ENCODE results near the gene POC1B.

The POC1B gene

DNA sequence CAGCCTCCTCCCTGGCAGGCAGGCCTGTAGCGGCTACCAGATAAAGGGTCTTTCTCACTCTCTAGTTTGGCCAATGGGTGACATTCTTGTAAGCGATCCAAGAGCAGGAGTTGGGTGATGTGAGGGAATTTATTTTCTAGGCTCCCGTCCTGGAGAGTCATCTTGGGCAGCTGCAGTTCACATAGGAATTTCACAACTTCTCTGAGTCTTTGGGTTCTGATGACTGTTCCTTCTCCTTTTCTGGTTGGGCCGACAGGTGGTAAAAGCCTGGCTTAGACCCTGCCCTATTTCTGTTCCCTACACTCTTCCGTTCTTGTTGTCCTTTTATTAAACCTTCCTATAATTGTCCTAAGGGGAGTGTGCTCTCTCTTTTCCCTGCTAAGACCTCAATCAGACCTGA, 42.6 kb upstream of the POC1B start:
- Histone ChIP-seq H2AK5ac (ENCODE audit: low read length) (no peak overlapping the region), H4K5ac (ENCODE audit: low read length) (no peak overlapping the region), H2BK5ac (ENCODE audit: low read length) (no peak overlapping the region), H4K8ac (ENCODE audit: low read depth, low read length) (no peak overlapping the region), H3K27me3 (ENCODE audit: insufficient read depth, low read length, poor library complexity) (no peaks in the 10 kb centered on the region), H3K56ac (ENCODE audit: low read length) (no peak overlapping the region), H3K27ac (ENCODE audit: low read depth, low read length) (no peak overlapping the region), H2BK15ac (replicated peaks; ENCODE audit: low read depth) (no peak overlapping the region), H3K23ac (ENCODE audit: low read length) (no peak overlapping the region), H3K4me1 (ENCODE audit: control insufficient read depth, low read depth, low read length) (no peaks in the 10 kb centered on the region), H3K4me2 (ENCODE audit: low read length) (no peak overlapping the region), H2BK120ac (ENCODE audit: low read depth, low read length) (no peak overlapping the region), H3K18ac (ENCODE audit: low read length) (no peak overlapping the region), H3K4ac (ENCODE audit: low read depth, low read length) (no peak overlapping the region), H3K79me1 (ENCODE audit: low read length) (no peaks in the 10 kb centered on the region), H3K79me2 (ENCODE audit: control insufficient read depth, insufficient read depth, low read length) (no peaks in the 10 kb centered on the region), H3K9ac (ENCODE audit: low read length) (no peak overlapping the region), H3K4me3 (ENCODE audit: low read length) (no peak overlapping the region), H3K36me3 (ENCODE audit: control insufficient read depth, insufficient read depth, low read length) (no peaks in the 10 kb centered on the region)
- peak; percentile 27 for DNase-seq
- no CpG with 5 or more reads among the region's 5 CpGs for WGBS (ENCODE audit: extremely low coverage, insufficient coverage, low lambda C conversion rate)

DNA sequence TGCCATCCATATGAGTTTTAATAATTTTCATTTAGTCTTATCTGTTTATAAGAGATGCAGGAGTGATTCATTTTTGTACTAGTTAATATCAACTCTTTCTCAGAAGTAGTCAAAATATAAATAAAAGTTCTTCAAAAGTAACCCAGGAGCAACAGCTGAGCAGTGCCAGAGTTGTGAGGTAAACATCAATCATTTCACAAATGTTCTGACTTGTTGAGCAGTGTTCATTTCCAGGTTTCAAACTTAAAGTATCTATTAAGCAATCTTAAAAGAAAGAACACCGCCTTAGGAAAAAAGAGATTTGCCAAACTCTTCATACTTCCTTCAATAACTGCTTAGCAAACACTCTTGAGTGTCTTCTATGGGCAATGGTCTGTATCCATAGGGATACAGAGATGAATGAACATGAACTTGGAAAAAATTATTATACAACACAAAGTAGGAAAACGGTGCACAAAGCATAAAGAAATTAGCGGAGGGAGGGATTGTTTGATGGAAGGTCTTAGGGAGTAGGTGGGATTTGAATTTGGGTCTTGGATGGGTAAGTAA, 41.9 kb upstream of the POC1B start:
- no peak for DNase-seq
- Histone ChIP-seq H2BK15ac (replicated peaks; ENCODE audit: low read depth) (no peak overlapping the region), H3K4ac (ENCODE audit: low read depth, low read length) (no peak overlapping the region), H3K36me3 (ENCODE audit: control insufficient read depth, insufficient read depth, low read length) (no peaks in the 10 kb centered on the region), H3K79me1 (ENCODE audit: low read length) (no peaks in the 10 kb centered on the region), H4K5ac (ENCODE audit: low read length) (no peak overlapping the region), H3K27me3 (ENCODE audit: insufficient read depth, low read length, poor library complexity) (no peaks in the 10 kb centered on the region), H2BK120ac (ENCODE audit: low read depth, low read length) (no peak overlapping the region), H2AK5ac (ENCODE audit: low read length) (no peak overlapping the region), H3K79me2 (ENCODE audit: control insufficient read depth, insufficient read depth, low read length) (no peaks in the 10 kb centered on the region), H3K27ac (ENCODE audit: low read depth, low read length) (no peak overlapping the region), H3K4me3 (ENCODE audit: low read length) (no peak overlapping the region), H4K8ac (ENCODE audit: low read depth, low read length) (no peak overlapping the region), H3K18ac (ENCODE audit: low read length) (no peak overlapping the region), H3K23ac (ENCODE audit: low read length) (no peak overlapping the region), H3K9ac (ENCODE audit: low read length) (no peak overlapping the region), H3K4me2 (ENCODE audit: low read length) (no peak overlapping the region), H2BK5ac (ENCODE audit: low read length) (no peak overlapping the region), H3K4me1 (ENCODE audit: control insufficient read depth, low read depth, low read length) (no peaks in the 10 kb centered on the region), H3K56ac (ENCODE audit: low read length) (no peak overlapping the region)
- WGBS (ENCODE audit: extremely low coverage, insufficient coverage, low lambda C conversion rate): 100% methylated on average over 1 of the region's 3 CpGs

DNA sequence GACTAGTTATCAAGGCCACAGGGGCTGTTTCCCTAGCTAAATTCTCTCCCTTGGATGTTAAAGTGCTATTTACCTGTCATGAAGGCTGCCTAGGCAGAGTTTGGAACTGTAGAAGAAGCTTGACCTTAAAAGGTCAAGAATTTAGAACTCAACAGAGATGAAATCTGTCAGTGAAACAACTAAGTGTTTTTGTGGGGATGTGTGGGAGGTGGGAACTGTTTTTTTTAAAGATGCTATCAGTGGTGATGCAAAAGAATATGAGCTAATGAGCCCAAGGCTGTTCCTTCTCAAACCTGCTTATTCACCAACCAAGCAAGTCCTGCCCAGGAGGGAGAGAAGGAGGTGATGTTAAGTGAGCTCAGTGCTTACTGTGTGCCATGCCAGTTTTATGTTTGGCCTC, 40.8 kb upstream of the POC1B start:
- H3K56ac ChIP-seq (ENCODE audit: low read length): no peak overlapping the region
- no peak overlapping the region for H4K5ac ChIP-seq (ENCODE audit: low read length)
- H3K27ac ChIP-seq (ENCODE audit: low read depth, low read length): no peak overlapping the region
- DNase-seq: peak; percentile 46
- no peaks in the 10 kb centered on the region for H3K79me1 ChIP-seq (ENCODE audit: low read length)
- no peak overlapping the region for H3K4ac ChIP-seq (ENCODE audit: low read depth, low read length)
- H2AK5ac ChIP-seq (ENCODE audit: low read length): no peak overlapping the region
- H3K36me3 ChIP-seq (ENCODE audit: control insufficient read depth, insufficient read depth, low read length): no peaks in the 10 kb centered on the region
- H2BK15ac ChIP-seq (replicated peaks; ENCODE audit: low read depth): no peak overlapping the region
- no peak overlapping the region for H3K9ac ChIP-seq (ENCODE audit: low read length)
- no peak overlapping the region for H3K18ac ChIP-seq (ENCODE audit: low read length)
- H4K8ac ChIP-seq (ENCODE audit: low read depth, low read length): no peak overlapping the region
- no peak overlapping the region for H2BK5ac ChIP-seq (ENCODE audit: low read length)
- H3K23ac ChIP-seq (ENCODE audit: low read length): no peak overlapping the region
- H3K4me3 ChIP-seq (ENCODE audit: low read length): no peak overlapping the region
- no peak overlapping the region for H2BK120ac ChIP-seq (ENCODE audit: low read depth, low read length)
- H3K4me2 ChIP-seq (ENCODE audit: low read length): no peak overlapping the region
- no peaks in the 10 kb centered on the region for H3K79me2 ChIP-seq (ENCODE audit: control insufficient read depth, insufficient read depth, low read length)
- no peaks in the 10 kb centered on the region for H3K27me3 ChIP-seq (ENCODE audit: insufficient read depth, low read length, poor library complexity)
- H3K4me1 ChIP-seq (ENCODE audit: control insufficient read depth, low read depth, low read length): no peaks in the 10 kb centered on the region

DNA sequence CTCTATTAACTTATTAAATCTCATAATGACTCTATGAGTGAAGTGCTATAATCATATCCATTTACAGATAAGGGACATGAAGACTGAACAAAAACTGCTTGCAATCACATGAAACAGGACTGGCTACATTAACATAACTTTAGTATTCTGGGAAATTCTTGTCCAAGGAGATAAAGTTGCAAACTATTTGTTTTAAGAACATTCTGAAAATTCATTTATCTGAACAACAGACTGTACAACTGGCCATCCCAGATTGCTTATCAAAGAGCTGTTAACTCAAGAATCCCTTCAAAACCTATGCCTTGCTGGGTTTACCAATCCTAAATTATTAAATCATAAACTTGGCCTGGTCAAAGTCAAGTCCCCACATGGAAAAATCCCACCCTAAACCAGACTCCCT, 39.2 kb upstream of the POC1B start:
- H3K23ac ChIP-seq (ENCODE audit: low read length): no peak overlapping the region
- no peak overlapping the region for H2BK120ac ChIP-seq (ENCODE audit: low read depth, low read length)
- H2BK15ac ChIP-seq (replicated peaks; ENCODE audit: low read depth): no peak overlapping the region
- no peak overlapping the region for H2AK5ac ChIP-seq (ENCODE audit: low read length)
- no peak overlapping the region for H3K4me2 ChIP-seq (ENCODE audit: low read length)
- no peak overlapping the region for H4K8ac ChIP-seq (ENCODE audit: low read depth, low read length)
- H3K36me3 ChIP-seq (ENCODE audit: control insufficient read depth, insufficient read depth, low read length): no peaks in the 10 kb centered on the region
- H3K79me1 ChIP-seq (ENCODE audit: low read length): no peaks in the 10 kb centered on the region
- H4K5ac ChIP-seq (ENCODE audit: low read length): no peak overlapping the region
- no peak overlapping the region for H2BK5ac ChIP-seq (ENCODE audit: low read length)
- no peak for DNase-seq
- H3K79me2 ChIP-seq (ENCODE audit: control insufficient read depth, insufficient read depth, low read length): no peaks in the 10 kb centered on the region
- H3K9ac ChIP-seq (ENCODE audit: low read length): no peak overlapping the region
- H3K4ac ChIP-seq (ENCODE audit: low read depth, low read length): no peak overlapping the region
- H3K4me1 ChIP-seq (ENCODE audit: control insufficient read depth, low read depth, low read length): no peaks in the 10 kb centered on the region
- no peaks in the 10 kb centered on the region for H3K27me3 ChIP-seq (ENCODE audit: insufficient read depth, low read length, poor library complexity)
- H3K27ac ChIP-seq (ENCODE audit: low read depth, low read length): no peak overlapping the region
- H3K18ac ChIP-seq (ENCODE audit: low read length): no peak overlapping the region
- H3K4me3 ChIP-seq (ENCODE audit: low read length): no peak overlapping the region
- no peak overlapping the region for H3K56ac ChIP-seq (ENCODE audit: low read length)

DNA sequence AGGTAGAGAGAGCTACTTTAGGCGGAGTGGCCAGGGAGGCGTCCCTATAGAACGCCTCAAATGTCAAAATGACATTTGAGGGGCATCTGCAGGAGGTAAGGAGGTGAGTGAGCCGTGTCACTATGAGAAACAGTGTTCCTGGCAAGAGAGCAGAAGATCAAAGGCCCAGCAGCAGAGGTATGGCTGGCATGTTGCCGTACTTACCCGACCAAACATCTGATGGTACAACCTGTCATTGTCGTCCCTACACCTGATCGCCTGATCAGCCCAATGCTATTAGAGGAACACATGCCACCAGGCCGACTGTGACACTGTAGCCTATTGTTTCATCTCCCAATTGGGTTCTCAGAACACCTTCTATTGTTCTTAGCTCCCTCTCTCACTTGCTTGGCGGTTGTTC, 33.9 kb upstream of the POC1B start:
- no peak for DNase-seq
- no CpG with 5 or more reads among the region's 10 CpGs for WGBS (ENCODE audit: extremely low coverage, insufficient coverage, low lambda C conversion rate)
- Histone ChIP-seq H2BK15ac (replicated peaks; ENCODE audit: low read depth) (no peak overlapping the region), H2BK120ac (ENCODE audit: low read depth, low read length) (no peak overlapping the region), H2BK5ac (ENCODE audit: low read length) (no peak overlapping the region), H3K56ac (ENCODE audit: low read length) (no peak overlapping the region), H3K4me3 (ENCODE audit: low read length) (no peak overlapping the region), H4K5ac (ENCODE audit: low read length) (no peak overlapping the region), H3K4me1 (ENCODE audit: control insufficient read depth, low read depth, low read length) (no peaks in the 10 kb centered on the region), H3K23ac (ENCODE audit: low read length) (no peak overlapping the region), H3K4me2 (ENCODE audit: low read length) (no peak overlapping the region), H3K36me3 (ENCODE audit: control insufficient read depth, insufficient read depth, low read length) (no peaks in the 10 kb centered on the region), H3K79me2 (ENCODE audit: control insufficient read depth, insufficient read depth, low read length) (no peaks in the 10 kb centered on the region), H3K27ac (ENCODE audit: low read depth, low read length) (no peak overlapping the region), H3K9ac (ENCODE audit: low read length) (no peak overlapping the region), H3K18ac (ENCODE audit: low read length) (no peak overlapping the region), H3K79me1 (ENCODE audit: low read length) (no peaks in the 10 kb centered on the region), H3K27me3 (ENCODE audit: insufficient read depth, low read length, poor library complexity) (no peaks in the 10 kb centered on the region), H4K8ac (ENCODE audit: low read depth, low read length) (no peak overlapping the region), H3K4ac (ENCODE audit: low read depth, low read length) (no peak overlapping the region), H2AK5ac (ENCODE audit: low read length) (no peak overlapping the region)

DNA sequence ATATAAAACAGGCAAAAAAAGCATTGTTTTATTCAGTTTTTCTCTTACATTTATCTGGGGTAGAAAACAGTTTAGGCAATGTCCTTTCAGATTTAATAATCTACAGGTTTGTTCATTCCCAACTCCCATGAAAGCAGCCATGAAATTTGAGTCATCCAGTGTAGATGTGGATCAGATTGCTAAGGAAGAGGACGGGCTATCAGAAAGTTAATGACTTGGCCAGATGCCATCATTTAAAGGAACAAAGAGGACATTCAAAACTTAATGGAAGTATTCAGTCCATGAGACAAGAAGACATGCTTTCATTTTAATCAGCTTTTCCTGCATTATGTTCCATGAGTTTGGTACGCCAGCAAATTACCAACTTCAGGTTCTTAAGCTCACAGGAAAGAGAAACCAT, 31.1 kb upstream of the POC1B start:
- no peak overlapping the region for H3K4me2 ChIP-seq (ENCODE audit: low read length)
- no peak overlapping the region for H2BK5ac ChIP-seq (ENCODE audit: low read length)
- H3K23ac ChIP-seq (ENCODE audit: low read length): no peak overlapping the region
- no peak overlapping the region for H2BK120ac ChIP-seq (ENCODE audit: low read depth, low read length)
- H3K4me3 ChIP-seq (ENCODE audit: low read length): no peak overlapping the region
- no peak overlapping the region for H3K18ac ChIP-seq (ENCODE audit: low read length)
- no peak for DNase-seq
- no peaks in the 10 kb centered on the region for H3K79me1 ChIP-seq (ENCODE audit: low read length)
- H3K4ac ChIP-seq (ENCODE audit: low read depth, low read length): no peak overlapping the region
- no peak overlapping the region for H2BK15ac ChIP-seq (replicated peaks; ENCODE audit: low read depth)
- no peaks in the 10 kb centered on the region for H3K79me2 ChIP-seq (ENCODE audit: control insufficient read depth, insufficient read depth, low read length)
- WGBS (ENCODE audit: extremely low coverage, insufficient coverage, low lambda C conversion rate): no CpG with 5 or more reads among the region's 2 CpGs
- H3K9ac ChIP-seq (ENCODE audit: low read length): no peak overlapping the region
- H3K4me1 ChIP-seq (ENCODE audit: control insufficient read depth, low read depth, low read length): no peaks in the 10 kb centered on the region
- no peak overlapping the region for H4K5ac ChIP-seq (ENCODE audit: low read length)
- no peak overlapping the region for H3K56ac ChIP-seq (ENCODE audit: low read length)
- H4K8ac ChIP-seq (ENCODE audit: low read depth, low read length): no peak overlapping the region
- H3K36me3 ChIP-seq (ENCODE audit: control insufficient read depth, insufficient read depth, low read length): no peaks in the 10 kb centered on the region
- no peak overlapping the region for H3K27ac ChIP-seq (ENCODE audit: low read depth, low read length)
- no peaks in the 10 kb centered on the region for H3K27me3 ChIP-seq (ENCODE audit: insufficient read depth, low read length, poor library complexity)
- H2AK5ac ChIP-seq (ENCODE audit: low read length): no peak overlapping the region
